Stomach (tissue), 4 donors: ENCODE measurements around the gene QSER1.

Experiments
- POLR2AphosphoS5 ChIP-seq, 3 donors: sonication (generic); formaldehyde crosslinking; IDR thresholded peaks; one replicate each; pipeline ENCODE4 v1.6.1; 2016; ENCODE audit warnings: antibody characterized with exemption in 3 of 3
- TF ChIP-seq, protein P1 (sequence below), 7 experiments: fragments of 450-650 bp in 4 of 7; fragments of 200-600 bp in 3 of 7; sonication (generic) in 3 of 7; IDR thresholded peaks; one replicate each; pipeline ENCODE4 v1.5.1; 2016 to 2019; ENCODE audit warnings: antibody characterized with exemption in 7 of 7, control low read depth in 2 of 7, mild to moderate bottlenecking in 1 of 7

- TF ChIP-seq, protein P1, sequence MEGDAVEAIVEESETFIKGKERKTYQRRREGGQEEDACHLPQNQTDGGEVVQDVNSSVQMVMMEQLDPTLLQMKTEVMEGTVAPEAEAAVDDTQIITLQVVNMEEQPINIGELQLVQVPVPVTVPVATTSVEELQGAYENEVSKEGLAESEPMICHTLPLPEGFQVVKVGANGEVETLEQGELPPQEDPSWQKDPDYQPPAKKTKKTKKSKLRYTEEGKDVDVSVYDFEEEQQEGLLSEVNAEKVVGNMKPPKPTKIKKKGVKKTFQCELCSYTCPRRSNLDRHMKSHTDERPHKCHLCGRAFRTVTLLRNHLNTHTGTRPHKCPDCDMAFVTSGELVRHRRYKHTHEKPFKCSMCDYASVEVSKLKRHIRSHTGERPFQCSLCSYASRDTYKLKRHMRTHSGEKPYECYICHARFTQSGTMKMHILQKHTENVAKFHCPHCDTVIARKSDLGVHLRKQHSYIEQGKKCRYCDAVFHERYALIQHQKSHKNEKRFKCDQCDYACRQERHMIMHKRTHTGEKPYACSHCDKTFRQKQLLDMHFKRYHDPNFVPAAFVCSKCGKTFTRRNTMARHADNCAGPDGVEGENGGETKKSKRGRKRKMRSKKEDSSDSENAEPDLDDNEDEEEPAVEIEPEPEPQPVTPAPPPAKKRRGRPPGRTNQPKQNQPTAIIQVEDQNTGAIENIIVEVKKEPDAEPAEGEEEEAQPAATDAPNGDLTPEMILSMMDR (IDR thresholded peaks at IDR 0.05), result no peak
- TF ChIP-seq POLR2AphosphoS5 (IDR thresholded peaks at IDR 0.05), result no peak
Observed at GRCh38 chr11:32968541-32968940, 75.9 kb downstream of the QSER1 start.
